H1 (cell line): ENCODE measurements around the gene KEL.

ENCODE experiments used
- CEBPB ChIP-seq: IDR thresholded peaks from 2 replicates; pipeline ENCODE4 v1.6.1; 2012; ENCODE audit warnings: low read depth, low read length
- CTCF ChIP-seq, 3 experiments: IDR thresholded peaks; 1 replicate in 2 of 3; 2 replicates in 1 of 3; pipeline versions ENCODE4 v1.5.1 to v1.6.1; 2011; ENCODE audit warnings: low read length in 3 of 3, mild to moderate bottlenecking in 3 of 3, inconsistent platforms in 2 of 3, low read depth in 1 of 3, moderate library complexity in 1 of 3; ENCODE audit not compliant: insufficient read depth in 1 of 3; ENCODE audit errors: control extremely low read depth in 1 of 3
- HDAC6 ChIP-seq: IDR thresholded peaks from one replicate; pipeline ENCODE4 v1.7.1; 2012; ENCODE audit warnings: low read depth, mild to moderate bottlenecking, inconsistent platforms, low read length, moderate library complexity
- POLR2A ChIP-seq, 2 experiments: IDR thresholded peaks; 1 replicate in 1 of 2; 2 replicates in 1 of 2; pipeline ENCODE4 v1.6.1; 2011; ENCODE audit warnings: low read depth in 2 of 2, low read length in 2 of 2, mild to moderate bottlenecking in 2 of 2; ENCODE audit errors: control extremely low read depth in 1 of 2
- SP2 ChIP-seq: IDR thresholded peaks from 2 replicates; pipeline ENCODE4 v1.6.1; 2012; ENCODE audit warnings: mild to moderate bottlenecking, low read length, inconsistent platforms
- TEAD4 ChIP-seq: IDR thresholded peaks from 2 replicates; pipeline ENCODE4 v1.6.1; 2012; ENCODE audit warnings: low read depth, low read length, inconsistent platforms, mixed read lengths
- ZNF274 ChIP-seq: IDR thresholded peaks from 2 replicates; pipeline ENCODE4 v1.7.0; 2012; ENCODE audit warnings: low read length, borderline replicate concordance; ENCODE audit errors: extremely low read depth

- TF ChIP-seq CTCF (IDR thresholded peaks at IDR 0.05; ENCODE audit: control extremely low read depth in 1 of 3, insufficient read depth in 1 of 3, low read depth in 1 of 3, low read length in 3 of 3) (no peak), POLR2A (IDR thresholded peaks at IDR 0.05; ENCODE audit: control extremely low read depth in 1 of 2, low read depth in 2 of 2, low read length in 2 of 2) (no peak), CEBPB (no peak), SP2 (no peak), ZNF274 (no peak), TEAD4 (no peak), HDAC6 (no peak)
Observed at GRCh38 chr7:142897691-142898090, 64.5 kb downstream of the KEL start.
